ENCODE data around the gene CRYBG1.
A peak's percentile ranks its signal among the peaks of the same experiment; 100 is the strongest.

CRYBG1 gene

GRCh38 chr6:106440546-106440945 is 80.0 kb downstream of the CRYBG1 start:
- no peak for ATAC-seq (replicated peaks; ENCODE audit: extremely low read depth, poor library complexity, severe bottlenecking)
- H3K27me3 Mint-ChIP-seq = peaks cover 70% of the 10 kb centered on the region
- no peaks in the 10 kb centered on the region for H3K9me3 Mint-ChIP-seq
- no peak for DNase-seq (ENCODE audit: low spot score in 2 of 2)
- H3K27ac Mint-ChIP-seq (ENCODE audit: low read depth) = no peak overlapping the region
- no peaks in the 10 kb centered on the region for H3K36me3 Mint-ChIP-seq (ENCODE audit: insufficient read depth)
- peaks cover 6% of the 10 kb centered on the region for H3K4me1 Mint-ChIP-seq
- no peak overlapping the region for H3K4me3 Mint-ChIP-seq

GRCh38 chr6:106442395-106442794 is 81.9 kb downstream of the CRYBG1 start:
- Mint-ChIP-seq H3K9me3 (no peaks in the 10 kb centered on the region), H3K4me3 (no peak overlapping the region), H3K27me3 (peaks cover 66% of the 10 kb centered on the region), H3K4me1 (peaks cover 6% of the 10 kb centered on the region), H3K36me3 (ENCODE audit: insufficient read depth) (no peaks in the 10 kb centered on the region), H3K27ac (ENCODE audit: low read depth) (no peak overlapping the region)
- DNase-seq (ENCODE audit: low spot score in 2 of 2) = no peak
- ATAC-seq (replicated peaks; ENCODE audit: extremely low read depth, poor library complexity, severe bottlenecking) = no peak

- Mint-ChIP-seq H3K9me3 (no peaks in the 10 kb centered on the region), H3K27me3 (peaks cover 45% of the 10 kb centered on the region), H3K36me3 (ENCODE audit: insufficient read depth) (no peaks in the 10 kb centered on the region), H3K4me1 (peaks cover 17% of the 10 kb centered on the region), H3K4me3 (no peak overlapping the region), H3K27ac (ENCODE audit: low read depth) (no peak overlapping the region)
- peak; percentile 84 for ATAC-seq (replicated peaks; ENCODE audit: extremely low read depth, poor library complexity, severe bottlenecking)
- DNase-seq (ENCODE audit: low spot score in 2 of 2) = peak in 1 of 2 donors; percentile 27
Observed at GRCh38 chr6:106444777-106445507, 84.4 kb downstream of the CRYBG1 start.

GRCh38 chr6:106445508-106445878 is 85.0 kb downstream of the CRYBG1 start:
- Mint-ChIP-seq H3K27me3 (peaks cover 40% of the 10 kb centered on the region), H3K4me1 (peaks cover 17% of the 10 kb centered on the region), H3K4me3 (no peak overlapping the region), H3K36me3 (ENCODE audit: insufficient read depth) (no peaks in the 10 kb centered on the region), H3K27ac (ENCODE audit: low read depth) (no peak overlapping the region), H3K9me3 (no peaks in the 10 kb centered on the region)
- ATAC-seq (replicated peaks; ENCODE audit: extremely low read depth, poor library complexity, severe bottlenecking) (no peak), DNase-seq (ENCODE audit: low spot score in 2 of 2) (no peak)

- Mint-ChIP-seq H3K9me3 (no peaks in the 10 kb centered on the region), H3K4me3 (no peak overlapping the region), H3K4me1 (peaks cover 17% of the 10 kb centered on the region), H3K27me3 (peaks cover 31% of the 10 kb centered on the region), H3K36me3 (ENCODE audit: insufficient read depth) (no peaks in the 10 kb centered on the region), H3K27ac (ENCODE audit: low read depth) (no peak overlapping the region)
- DNase-seq (ENCODE audit: low spot score in 2 of 2) = no peak
- ATAC-seq (replicated peaks; ENCODE audit: extremely low read depth, poor library complexity, severe bottlenecking) = no peak
Observed at GRCh38 chr6:106446287-106446885, 85.9 kb downstream of the CRYBG1 start.

GRCh38 chr6:106446983-106447382 is 86.5 kb downstream of the CRYBG1 start:
- Mint-ChIP-seq H3K4me1 (peaks cover 17% of the 10 kb centered on the region), H3K36me3 (ENCODE audit: insufficient read depth) (no peaks in the 10 kb centered on the region), H3K27me3 (peaks cover 25% of the 10 kb centered on the region), H3K4me3 (no peak overlapping the region), H3K27ac (ENCODE audit: low read depth) (no peak overlapping the region), H3K9me3 (no peaks in the 10 kb centered on the region)
- no peak for ATAC-seq (replicated peaks; ENCODE audit: extremely low read depth, poor library complexity, severe bottlenecking)
- no peak for DNase-seq (ENCODE audit: low spot score in 2 of 2)

GRCh38 chr6:106448000-106448426 is 87.5 kb downstream of the CRYBG1 start:
- DNase-seq (ENCODE audit: low spot score in 2 of 2) = no peak

GRCh38 chr6:106450653-106451052 is 90.1 kb downstream of the CRYBG1 start:
- Mint-ChIP-seq H3K36me3 (ENCODE audit: insufficient read depth) (no peaks in the 10 kb centered on the region), H3K27me3 (no peaks in the 10 kb centered on the region), H3K27ac (ENCODE audit: low read depth) (no peak overlapping the region), H3K4me1 (peaks cover 11% of the 10 kb centered on the region), H3K9me3 (no peaks in the 10 kb centered on the region), H3K4me3 (no peak overlapping the region)
- no peak for DNase-seq (ENCODE audit: low spot score in 2 of 2)
- no peak for ATAC-seq (replicated peaks; ENCODE audit: extremely low read depth, poor library complexity, severe bottlenecking)

More at GRCh38 chr6:106448000-106448426, 87.5 kb downstream of the CRYBG1 start:
- Mint-ChIP-seq H3K9me3 (no peaks in the 10 kb centered on the region), H3K4me1 (peaks cover 17% of the 10 kb centered on the region), H3K27me3 (peaks cover 15% of the 10 kb centered on the region), H3K36me3 (ENCODE audit: insufficient read depth) (no peaks in the 10 kb centered on the region), H3K4me3 (no peak overlapping the region), H3K27ac (ENCODE audit: low read depth) (no peak overlapping the region)
- peak; percentile 17 for ATAC-seq (replicated peaks; ENCODE audit: extremely low read depth, poor library complexity, severe bottlenecking)

- Mint-ChIP-seq H3K36me3 (ENCODE audit: insufficient read depth) (no peaks in the 10 kb centered on the region), H3K27me3 (no peaks in the 10 kb centered on the region), H3K4me3 (no peak overlapping the region), H3K27ac (ENCODE audit: low read depth) (no peak overlapping the region), H3K9me3 (no peaks in the 10 kb centered on the region), H3K4me1 (peaks cover 11% of the 10 kb centered on the region)
- DNase-seq (ENCODE audit: low spot score in 2 of 2) = no peak
- ATAC-seq (replicated peaks; ENCODE audit: extremely low read depth, poor library complexity, severe bottlenecking) = no peak
Observed at GRCh38 chr6:106451439-106451838, 90.9 kb downstream of the CRYBG1 start.

GRCh38 chr6:106452628-106453027 is 92.1 kb downstream of the CRYBG1 start:
- Mint-ChIP-seq H3K9me3 (no peaks in the 10 kb centered on the region), H3K27ac (ENCODE audit: low read depth) (no peak overlapping the region), H3K27me3 (no peaks in the 10 kb centered on the region), H3K4me3 (no peak overlapping the region), H3K36me3 (ENCODE audit: insufficient read depth) (no peaks in the 10 kb centered on the region), H3K4me1 (peaks cover 10% of the 10 kb centered on the region)
- no peak for DNase-seq (ENCODE audit: low spot score in 2 of 2)
- no peak for ATAC-seq (replicated peaks; ENCODE audit: extremely low read depth, poor library complexity, severe bottlenecking)

- no peak overlapping the region for H3K4me3 Mint-ChIP-seq
- DNase-seq (ENCODE audit: low spot score in 2 of 2) = no peak
- H3K27me3 Mint-ChIP-seq = no peaks in the 10 kb centered on the region
- no peak for ATAC-seq (replicated peaks; ENCODE audit: extremely low read depth, poor library complexity, severe bottlenecking)
- H3K9me3 Mint-ChIP-seq = no peaks in the 10 kb centered on the region
- H3K4me1 Mint-ChIP-seq = no peaks in the 10 kb centered on the region
- H3K36me3 Mint-ChIP-seq (ENCODE audit: insufficient read depth) = no peaks in the 10 kb centered on the region
- no peak overlapping the region for H3K27ac Mint-ChIP-seq (ENCODE audit: low read depth)
Observed at GRCh38 chr6:106453756-106454367, 93.3 kb downstream of the CRYBG1 start.

- H3K36me3 Mint-ChIP-seq (ENCODE audit: insufficient read depth) = no peaks in the 10 kb centered on the region
- DNase-seq (ENCODE audit: low spot score in 2 of 2) (no peak), ATAC-seq (replicated peaks; ENCODE audit: extremely low read depth, poor library complexity, severe bottlenecking) (no peak)
- no peak overlapping the region for H3K4me3 Mint-ChIP-seq
- H3K27me3 Mint-ChIP-seq = peaks cover 19% of the 10 kb centered on the region
- H3K27ac Mint-ChIP-seq (ENCODE audit: low read depth) = no peak overlapping the region
- no peaks in the 10 kb centered on the region for H3K9me3 Mint-ChIP-seq
- no peaks in the 10 kb centered on the region for H3K4me1 Mint-ChIP-seq
Observed at GRCh38 chr6:106456756-106457155, 96.2 kb downstream of the CRYBG1 start.

Measured in central memory CD8-positive, alpha-beta T cell (primary cell).